ENCODE data around the gene CDCA3.

Gene CDCA3

GRCh38 chr12:6852651-6853354, 1.7 kb upstream of the CDCA3 start:
- no peak for DNase-seq (ENCODE audit: low read depth)

GRCh38 chr12:6851921-6852650, 1.0 kb upstream of the CDCA3 start, which contains the start of gene USP5:
Gene USP5, plus strand, starts transcription at chr12:6852150. Its CDS starts 30 bp downstream, at chr12:6852180.
- peak; percentile 88 for DNase-seq (ENCODE audit: low read depth)

- no peak for DNase-seq (ENCODE audit: low read depth)
Observed at GRCh38 chr12:6850796-6851152, 312 bp downstream of the CDCA3 start.

- no peak for DNase-seq (ENCODE audit: low read depth)
Observed at GRCh38 chr12:6849976-6850560, 1.0 kb downstream of the CDCA3 start.

GRCh38 chr12:6849427-6849826, 1.7 kb downstream of the CDCA3 start:
- DNase-seq (ENCODE audit: low read depth) = no peak

GRCh38 chr12:6847676-6848075, 3.4 kb downstream of the CDCA3 start:
- DNase-seq (ENCODE audit: low read depth) = no peak

- DNase-seq (ENCODE audit: low read depth) = no peak
Observed at GRCh38 chr12:6846316-6846869, 4.7 kb downstream of the CDCA3 start.

- no peak for DNase-seq (ENCODE audit: low read depth)
Observed at GRCh38 chr12:6845395-6845794, 5.7 kb downstream of the CDCA3 start.

- DNase-seq (ENCODE audit: low read depth) = no peak
Observed at GRCh38 chr12:6843118-6843902, 7.8 kb downstream of the CDCA3 start.

GRCh38 chr12:6842075-6842474, 9.0 kb downstream of the CDCA3 start:
- DNase-seq (ENCODE audit: low read depth) = no peak

GRCh38 chr12:6840761-6841515, 10.1 kb downstream of the CDCA3 start, which contains the start of gene GNB3:
Gene GNB3, plus strand, starts transcription at chr12:6840925. Its CDS starts 363 bp downstream, at chr12:6841288.
- no peak for DNase-seq (ENCODE audit: low read depth)

- DNase-seq (ENCODE audit: low read depth) = no peak
Observed at GRCh38 chr12:6840330-6840729, 10.8 kb downstream of the CDCA3 start.

GRCh38 chr12:6839482-6840201, 11.4 kb downstream of the CDCA3 start:
- DNase-seq (ENCODE audit: low read depth) = no peak

GRCh38 chr12:6838854-6839253, 12.2 kb downstream of the CDCA3 start:
- DNase-seq (ENCODE audit: low read depth) = no peak

- no peak for DNase-seq (ENCODE audit: low read depth)
Observed at GRCh38 chr12:6837370-6838060, 13.6 kb downstream of the CDCA3 start.

- DNase-seq (ENCODE audit: low read depth) = no peak
Observed at GRCh38 chr12:6836851-6837250, 14.2 kb downstream of the CDCA3 start.

GRCh38 chr12:6834873-6835272, 16.2 kb downstream of the CDCA3 start:
- DNase-seq (ENCODE audit: low read depth) = no peak

GRCh38 chr12:6834254-6834653, 16.8 kb downstream of the CDCA3 start:
- no peak for DNase-seq (ENCODE audit: low read depth)

- DNase-seq (ENCODE audit: low read depth) = no peak
Observed at GRCh38 chr12:6833189-6833890, 17.7 kb downstream of the CDCA3 start.
